ENCODE data around the gene UGP2. TPM values are rescaled to one million over a fixed set of nuclear protein-coding genes. Genes with fewer than 3 reads are reported as not detected.
"Not testable (repeated sequence)": the region's sequence is repeated elsewhere in the genome, so short reads cannot be mapped to it uniquely, and the experiment has no call there.

UGP2 gene
- polyA plus RNA-seq, 3 donors from 2014 or later = 132 to 263 (median 151) TPM

DNA sequence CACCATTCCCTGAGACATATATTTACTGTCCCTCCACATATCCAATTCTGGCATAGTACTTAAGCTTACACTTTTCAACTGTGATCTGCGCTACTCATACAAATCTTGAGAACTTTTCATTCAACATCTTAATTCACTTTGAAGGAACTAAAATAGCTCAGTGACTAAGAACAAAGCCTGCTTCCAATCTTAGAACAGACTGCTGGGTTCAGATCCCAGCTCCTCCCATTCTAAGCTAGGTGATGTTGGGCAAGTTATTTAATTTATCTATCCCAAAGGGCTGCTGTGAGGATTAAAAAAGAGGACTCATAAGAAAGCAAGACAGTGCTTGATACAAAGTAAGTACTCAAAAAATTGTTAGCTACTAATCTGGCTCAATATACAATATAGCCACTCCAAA, 57.9 kb downstream of the UGP2 start:
- peaks cover 26 to 41% (median 38%) of the 10 kb centered on the region in 3 donors for H3K36me3 Mint-ChIP-seq
- peaks cover 0 to 3% (median 0%) of the 10 kb centered on the region in 6 donors for H3K9me3 Mint-ChIP-seq
- DNase-seq = no peak
- H3K27ac Mint-ChIP-seq = no peak overlapping the region
- H3K4me3 Mint-ChIP-seq = no peak overlapping the region
- peaks cover 0 to 6% of the 10 kb centered on the region in 2 donors for H3K4me1 Mint-ChIP-seq
- peaks cover 0 to 4% (median 0%) of the 10 kb centered on the region in 3 donors for H3K27me3 Mint-ChIP-seq (ENCODE audit: low read depth in 3 of 3)

DNA sequence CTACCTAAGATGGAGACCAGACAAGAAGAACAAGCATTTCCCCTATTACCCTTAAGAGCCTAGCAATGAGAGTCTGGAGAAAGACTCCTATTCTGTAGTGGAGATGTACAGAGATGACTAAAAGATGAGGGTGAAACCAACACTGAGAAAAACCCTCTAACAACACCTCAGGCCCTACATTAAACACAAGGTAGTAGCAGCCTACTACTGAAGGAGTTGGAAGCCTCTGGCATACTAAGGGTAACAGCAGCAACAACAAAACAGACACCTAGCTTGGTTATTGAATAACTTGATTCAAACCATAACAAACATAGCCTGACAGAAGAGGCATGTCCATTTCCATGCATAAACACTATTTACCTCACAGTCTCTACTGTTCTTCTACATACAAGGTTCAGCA, 60.5 kb downstream of the UGP2 start:
- no peak overlapping the region for H3K4me3 Mint-ChIP-seq
- no peak overlapping the region for H3K27ac Mint-ChIP-seq
- H3K27me3 Mint-ChIP-seq (ENCODE audit: low read depth in 3 of 3) = peaks cover 0 to 4% (median 0%) of the 10 kb centered on the region in 3 donors
- H3K9me3 Mint-ChIP-seq = peaks cover 0 to 3% (median 0%) of the 10 kb centered on the region in 6 donors
- H3K36me3 Mint-ChIP-seq = peaks cover 41 to 58% (median 56%) of the 10 kb centered on the region in 3 donors
- DNase-seq = no peak
- H3K4me1 Mint-ChIP-seq = peaks cover 0 to 6% of the 10 kb centered on the region in 2 donors

DNA sequence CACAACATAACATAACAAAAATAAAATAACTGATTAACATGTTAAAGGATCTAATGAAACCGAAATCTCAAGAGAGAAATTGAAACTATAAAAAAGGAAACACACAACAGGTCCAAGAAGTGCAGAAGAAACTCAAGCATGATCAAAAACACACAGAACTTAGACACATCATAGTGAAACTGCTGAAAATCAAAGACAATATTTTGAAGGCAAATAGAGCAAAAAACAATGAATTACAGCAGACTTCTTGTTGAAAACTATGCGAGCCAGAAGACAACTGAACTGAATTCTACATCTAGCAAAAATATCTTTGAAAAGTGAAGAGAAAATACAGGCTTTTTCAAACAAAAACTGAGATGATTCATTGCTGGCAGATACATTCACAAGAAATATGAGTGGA, 61.3 kb downstream of the UGP2 start:
- no peak overlapping the region for H3K4me3 Mint-ChIP-seq
- no peak overlapping the region for H3K27ac Mint-ChIP-seq
- peaks cover 44 to 62% (median 55%) of the 10 kb centered on the region in 3 donors for H3K36me3 Mint-ChIP-seq
- peaks cover 0 to 6% of the 10 kb centered on the region in 2 donors for H3K4me1 Mint-ChIP-seq
- H3K27me3 Mint-ChIP-seq (ENCODE audit: low read depth in 3 of 3) = peaks cover 0 to 4% (median 0%) of the 10 kb centered on the region in 3 donors
- DNase-seq = no peak
- H3K9me3 Mint-ChIP-seq = peaks cover 0 to 3% (median 0%) of the 10 kb centered on the region in 6 donors

GRCh38 chr2:63914311-63914710, 72.6 kb downstream of the UGP2 start:
- Mint-ChIP-seq H3K4me3 (no peak overlapping the region), H3K9me3 (no peaks in the 10 kb centered on the region), H3K4me1 (no peaks in the 10 kb centered on the region), H3K27me3 (ENCODE audit: low read depth in 3 of 3) (peaks cover 0 to 2% (median 0%) of the 10 kb centered on the region in 3 donors), H3K27ac (no peak overlapping the region), H3K36me3 (peaks cover 18 to 44% (median 36%) of the 10 kb centered on the region in 3 donors)
- DNase-seq = no peak

DNA sequence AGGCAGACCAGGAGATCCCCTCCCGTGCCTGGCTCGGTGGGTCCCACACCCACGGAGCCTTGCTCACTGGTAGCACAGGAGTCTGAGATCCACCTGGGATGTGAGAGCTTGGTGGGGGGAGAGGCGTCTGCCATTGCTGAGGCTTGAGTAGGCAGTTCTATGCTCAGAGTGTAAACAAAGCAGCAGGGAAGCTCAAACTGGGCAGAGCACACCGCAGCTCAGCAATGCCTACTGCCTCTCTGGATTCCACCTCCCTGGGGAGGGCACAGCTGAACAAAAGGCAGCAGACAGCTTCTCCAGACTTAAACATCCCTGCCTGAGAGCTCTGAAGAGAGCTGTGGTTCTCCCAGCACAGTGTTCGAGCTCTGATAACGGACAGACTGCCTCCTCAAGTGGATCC, 85.1 kb downstream of the UGP2 start:
- Mint-ChIP-seq H3K27ac (no peak overlapping the region), H3K4me3 (no peak overlapping the region), H3K4me1 (peaks cover 0 to 9% of the 10 kb centered on the region in 2 donors), H3K36me3 (peaks cover 24 to 49% (median 47%) of the 10 kb centered on the region in 3 donors), H3K27me3 (ENCODE audit: low read depth in 3 of 3) (peaks cover 0 to 6% (median 2%) of the 10 kb centered on the region in 3 donors), H3K9me3 (no peaks in the 10 kb centered on the region)
- DNase-seq = no peak

DNA sequence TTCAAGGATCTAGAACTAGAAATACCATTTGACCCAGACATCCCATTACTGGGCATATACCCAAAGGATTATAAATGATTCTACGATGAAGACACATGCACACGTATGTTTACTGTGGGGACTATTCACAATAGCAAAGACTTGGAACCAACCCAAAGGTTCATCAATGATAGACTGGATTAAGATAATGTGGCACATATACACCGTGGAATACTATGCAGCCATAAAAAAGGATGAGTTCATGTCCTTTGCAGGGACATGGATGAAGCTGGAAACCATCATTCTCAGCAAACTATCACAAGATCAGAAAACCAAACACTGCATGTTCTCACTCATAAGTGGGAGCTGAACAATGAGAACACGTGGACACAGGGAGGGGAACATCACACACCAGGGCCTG, 90.4 kb downstream of the UGP2 start:
- DNase-seq; H3K9me3 Mint-ChIP-seq; H3K4me3 Mint-ChIP-seq; H3K27ac Mint-ChIP-seq; H3K4me1 Mint-ChIP-seq; H3K27me3 Mint-ChIP-seq (ENCODE audit: low read depth in 3 of 3): not testable (repeated sequence)
- H3K36me3 Mint-ChIP-seq = peaks cover 24 to 65% (median 43%) of the 10 kb centered on the region in 3 donors

Other genes with a start within 250 kb of the UGP2 start
- 1 to 10 TPM; 2.3 to 8.1 (median 5.8) TPM for gene VPS54, start 177.5 kb downstream of the UGP2 start, polyA plus RNA-seq